GM12878 (cell line): ENCODE measurements around the gene HJURP.

Experiments used
- SIN3A ChIP-seq: IDR thresholded peaks from 2 replicates; pipeline ENCODE4 v1.6.1; 2012; ENCODE audit warnings: low read depth, low read length, improper control_type of control experiment
- TCF12 ChIP-seq: IDR thresholded peaks from 2 replicates; pipeline ENCODE4 v1.6.1; 2011; ENCODE audit warnings: low read depth, mild to moderate bottlenecking, low read length
- ZNF274 ChIP-seq: IDR thresholded peaks from one replicate; pipeline ENCODE4 v1.8.0; 2011; ENCODE audit not compliant: insufficient read length, insufficient read depth
- ZNF592 ChIP-seq: fragments of 450-650 bp; IDR thresholded peaks from 2 replicates; pipeline ENCODE4 v1.6.1; 2017; ENCODE audit warnings: mild to moderate bottlenecking, moderate library complexity

- TF ChIP-seq ZNF274 (no peak), TCF12 (no peak), SIN3A (no peak), ZNF592 (no peak)
Measured at GRCh38 chr2:233800208-233800607, 54.1 kb downstream of the HJURP start.
